GM21786 (cell line): ENCODE measurements around the gene SPTBN1.

Experiments
- ATAC-seq: cut with Tn5 transposase; IDR thresholded peaks from one replicate; pipeline ENCODE4 v1.9.1; 2021; ENCODE audit not compliant: unreplicated experiment

The SPTBN1 gene

DNA sequence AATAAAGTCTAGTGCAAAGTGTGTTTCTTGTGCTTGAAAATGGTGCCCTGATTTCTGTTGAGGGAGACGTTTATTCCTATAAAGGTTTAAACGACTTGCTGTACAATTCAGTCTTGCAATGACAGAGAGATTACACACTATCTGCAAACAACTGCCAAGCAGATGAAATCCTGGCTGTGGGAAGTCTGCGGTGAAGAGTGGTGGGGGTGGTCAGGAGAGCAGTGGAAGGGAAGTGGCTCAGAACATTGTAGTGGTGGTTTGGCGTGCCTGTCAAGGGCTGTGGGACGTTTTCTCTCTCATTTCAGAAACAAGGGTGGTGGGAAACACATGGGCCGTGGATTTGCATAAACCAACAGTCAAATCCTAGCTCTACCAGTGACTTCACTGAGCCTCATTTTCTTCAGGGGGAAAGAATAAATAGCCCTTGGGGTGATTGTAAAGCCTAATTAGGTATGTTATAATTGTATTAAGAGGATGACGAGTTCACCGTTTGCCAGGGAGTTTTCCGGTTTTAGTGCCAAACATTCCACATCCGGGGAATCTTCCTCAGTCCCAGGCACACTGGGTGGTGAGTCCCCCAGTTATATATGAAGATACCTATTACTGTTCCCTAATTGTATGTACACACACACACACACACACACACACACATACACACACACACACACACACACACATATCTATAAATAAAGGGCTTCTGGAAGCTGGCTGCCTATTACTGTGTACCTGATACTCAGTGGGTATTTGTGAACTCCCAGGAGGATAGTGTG lies 115.0 kb downstream of the SPTBN1 start:
- ATAC-seq: peak; percentile 61

DNA sequence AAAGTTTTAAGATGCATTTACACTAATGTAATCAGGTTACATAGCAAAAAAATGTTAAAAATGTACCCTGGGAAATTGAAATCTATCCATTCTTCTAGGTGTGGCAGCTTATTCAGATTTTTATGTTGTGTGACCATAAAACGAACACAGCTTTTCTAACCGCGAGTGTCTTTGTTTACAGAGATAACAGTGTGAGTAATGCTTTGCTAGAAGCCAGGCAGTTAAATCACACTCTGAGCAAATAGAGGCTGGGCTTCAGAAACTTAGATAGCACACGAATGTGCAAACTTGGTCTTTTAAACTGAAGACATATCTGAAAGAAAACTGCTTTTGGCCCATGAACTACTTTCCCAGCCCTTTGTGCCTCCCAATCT lies 116.1 kb downstream of the SPTBN1 start:
- no peak for ATAC-seq

DNA sequence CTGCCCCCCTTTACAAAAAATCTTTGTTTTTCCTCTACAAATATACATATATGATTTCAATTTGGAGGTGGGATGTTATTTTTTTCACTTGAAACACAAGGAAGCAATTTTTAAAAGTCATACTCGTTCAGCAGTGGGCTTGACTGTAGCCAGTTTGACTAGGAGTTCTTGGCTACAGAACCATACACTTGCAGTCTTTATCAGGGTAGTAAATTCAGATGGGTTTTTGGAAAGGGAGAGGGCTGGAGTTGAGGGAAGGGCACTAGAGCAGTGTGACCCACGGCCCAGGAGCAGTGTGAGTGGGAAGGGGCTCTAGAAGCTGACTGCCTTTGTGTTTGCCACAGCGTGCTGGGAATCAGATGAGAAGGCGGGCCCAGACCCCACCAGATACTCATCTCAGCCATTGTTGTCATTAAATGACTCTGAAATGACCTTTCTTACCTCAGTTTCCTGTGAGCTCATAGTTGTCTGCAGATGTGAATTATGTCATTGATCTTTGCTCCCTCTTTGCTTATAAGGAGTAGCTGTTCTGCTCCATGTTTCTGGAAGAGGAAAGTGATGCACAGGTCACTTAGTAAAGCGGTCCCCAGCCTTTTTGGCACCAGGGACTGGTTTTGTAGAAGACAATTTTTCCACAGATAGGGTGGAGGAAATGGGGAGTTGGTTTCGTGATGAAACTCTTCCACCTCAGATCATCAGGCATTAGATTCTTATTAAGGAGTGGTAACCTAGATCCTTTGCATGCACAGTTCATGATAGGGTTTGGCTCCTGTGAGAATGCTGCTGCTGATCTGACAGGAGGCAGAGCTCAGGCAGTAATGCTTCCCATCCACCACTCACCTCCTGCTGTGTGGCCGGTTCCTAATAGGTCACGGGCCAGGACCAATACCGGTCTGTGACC lies 116.8 kb downstream of the SPTBN1 start:
- no peak for ATAC-seq

DNA sequence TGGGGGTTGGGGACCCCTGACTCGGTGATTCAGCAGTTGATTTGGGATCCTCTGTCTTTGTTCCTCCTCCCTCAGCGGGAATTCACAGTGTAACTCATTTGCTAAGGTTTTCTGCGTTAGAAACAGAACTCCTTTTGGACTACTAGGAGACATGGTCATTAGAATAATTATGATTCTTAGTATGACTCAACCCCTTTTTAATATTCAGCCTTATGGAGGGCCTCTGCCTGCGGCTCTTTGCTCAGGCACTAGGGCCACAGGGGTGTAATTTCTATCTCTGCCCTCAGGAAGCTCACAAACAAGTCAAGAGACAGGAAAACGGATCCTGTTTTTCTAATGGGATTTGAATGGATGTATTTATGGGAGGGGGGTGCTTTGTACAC lies 117.4 kb downstream of the SPTBN1 start:
- no peak for ATAC-seq

DNA sequence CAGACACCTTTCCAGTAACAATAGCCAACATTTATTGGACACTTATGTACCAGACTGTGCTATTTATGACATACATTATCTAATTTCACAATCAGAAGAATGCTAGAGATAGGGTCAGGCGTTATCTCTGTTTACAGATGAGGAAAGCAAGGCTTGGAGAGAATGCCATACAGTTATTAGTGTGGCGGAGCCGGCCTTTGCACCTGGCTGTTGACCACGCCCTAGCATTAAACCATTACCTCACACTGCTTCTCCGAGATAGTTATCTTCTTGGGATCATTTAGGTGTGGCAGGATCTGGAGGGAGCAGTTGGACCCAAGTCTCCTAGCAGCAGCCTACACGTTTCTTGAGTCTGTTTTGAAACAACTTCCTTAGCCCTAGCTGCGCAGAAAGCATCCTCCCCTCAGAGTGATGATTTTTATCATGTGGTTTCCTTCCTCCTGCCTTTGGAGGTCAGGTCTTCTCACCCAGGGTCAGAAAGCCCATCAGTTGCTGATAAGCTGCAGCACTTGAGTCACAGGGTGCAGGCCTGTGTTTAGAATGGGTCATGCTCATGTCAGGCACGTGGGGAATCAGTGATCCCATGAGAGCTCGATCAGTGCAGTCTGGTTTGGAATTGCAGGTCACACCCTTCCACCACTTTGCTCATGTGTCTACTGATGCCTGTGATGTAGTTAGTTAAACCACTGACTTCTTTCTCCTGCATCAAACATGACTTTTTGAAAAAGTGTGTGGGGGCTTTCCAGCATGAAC lies 118.2 kb downstream of the SPTBN1 start:
- ATAC-seq: peak; percentile 18

DNA sequence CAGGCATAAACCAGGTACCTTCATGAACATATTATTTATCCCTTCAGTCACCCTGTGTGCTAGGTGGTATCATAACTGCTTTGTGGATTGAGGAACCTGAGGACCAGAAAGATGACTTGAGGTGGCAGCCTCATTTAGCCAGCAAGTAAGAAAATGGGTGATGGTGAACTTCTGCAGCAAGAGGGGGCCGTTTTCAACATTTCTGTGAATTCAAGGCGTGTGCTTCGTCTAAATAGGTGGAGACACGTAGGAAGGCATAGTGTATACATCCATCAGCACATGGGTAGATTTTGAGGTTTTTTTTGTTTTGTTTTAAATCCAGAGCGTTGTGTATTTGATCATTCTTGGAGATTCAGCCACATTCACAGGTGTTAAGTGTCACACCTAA lies 118.7 kb downstream of the SPTBN1 start:
- ATAC-seq: no peak

DNA sequence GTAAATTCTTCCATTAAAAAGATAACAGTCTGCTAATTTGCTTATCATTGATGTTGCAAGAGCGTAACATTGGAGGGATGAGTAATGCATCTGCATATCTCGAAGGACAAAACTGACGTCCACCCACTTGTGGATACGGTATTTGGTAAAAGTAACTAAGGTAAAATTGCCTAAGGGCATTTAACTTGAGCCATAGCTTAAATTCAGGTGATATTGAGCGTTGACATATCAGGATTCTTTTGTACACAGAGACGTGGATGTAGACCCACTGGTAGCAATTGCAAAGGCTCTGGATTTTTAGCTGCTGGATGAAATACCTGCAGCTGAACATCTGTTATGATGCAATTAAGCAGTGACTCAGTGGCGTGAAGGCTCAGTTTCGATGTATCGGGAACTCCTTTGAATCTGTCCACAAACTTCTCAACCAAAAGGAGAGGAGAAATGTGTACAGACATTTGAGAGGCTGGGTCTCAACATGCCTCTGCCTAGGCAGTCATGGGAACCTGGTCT lies 119.3 kb downstream of the SPTBN1 start:
- ATAC-seq: no peak

DNA sequence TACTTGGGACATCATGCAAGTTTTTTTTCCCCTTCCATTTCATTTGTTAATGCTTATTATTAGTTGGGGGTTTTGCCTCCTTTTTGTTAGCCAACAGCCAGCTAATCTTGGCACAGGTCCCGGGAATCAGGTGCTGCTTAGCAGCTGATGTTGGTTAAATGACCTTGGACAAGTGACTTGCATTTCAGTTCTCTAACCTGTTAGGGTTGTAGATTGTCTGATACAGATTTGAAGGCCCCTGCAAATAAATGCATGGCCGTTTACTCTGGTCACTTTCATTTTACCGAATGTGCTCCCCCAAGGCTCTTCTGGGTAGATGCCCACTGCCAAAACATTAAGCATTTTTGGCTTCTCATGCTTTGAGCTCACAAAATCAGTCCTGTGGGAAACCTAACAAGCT lies 120.9 kb downstream of the SPTBN1 start:
- no peak for ATAC-seq

DNA sequence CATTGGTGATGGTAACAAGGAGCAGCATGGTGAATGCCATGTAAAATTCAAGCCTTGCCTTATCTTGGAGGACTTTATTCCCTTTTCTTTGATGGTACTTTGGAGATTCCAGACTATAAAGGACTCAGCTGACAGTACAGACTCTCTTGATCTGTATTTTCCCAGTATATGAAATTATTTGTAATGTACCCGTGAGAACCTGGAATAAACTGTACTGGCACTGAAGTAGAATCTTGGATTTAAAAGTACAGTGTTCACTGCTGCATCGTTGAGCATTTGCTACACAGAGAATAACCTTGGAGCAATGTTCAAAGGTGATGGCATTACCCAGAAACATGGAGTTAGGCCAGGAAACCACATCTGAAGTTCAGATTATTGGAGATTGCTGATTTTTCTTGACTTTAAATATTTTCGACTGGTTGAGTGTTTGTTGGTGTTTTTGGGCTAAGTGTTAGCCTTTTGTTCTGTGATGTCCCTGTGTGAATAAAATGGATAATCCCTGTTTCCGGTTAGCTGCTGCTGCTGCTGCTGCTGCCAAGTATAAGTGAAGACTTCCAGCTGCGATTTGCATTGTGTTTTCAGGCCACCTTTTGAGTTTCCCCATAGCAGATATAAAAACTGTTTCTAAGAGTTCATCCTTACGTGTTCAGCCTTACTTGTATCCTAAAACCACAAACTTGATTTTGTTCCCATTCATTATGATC lies 122.0 kb downstream of the SPTBN1 start:
- no peak for ATAC-seq

DNA sequence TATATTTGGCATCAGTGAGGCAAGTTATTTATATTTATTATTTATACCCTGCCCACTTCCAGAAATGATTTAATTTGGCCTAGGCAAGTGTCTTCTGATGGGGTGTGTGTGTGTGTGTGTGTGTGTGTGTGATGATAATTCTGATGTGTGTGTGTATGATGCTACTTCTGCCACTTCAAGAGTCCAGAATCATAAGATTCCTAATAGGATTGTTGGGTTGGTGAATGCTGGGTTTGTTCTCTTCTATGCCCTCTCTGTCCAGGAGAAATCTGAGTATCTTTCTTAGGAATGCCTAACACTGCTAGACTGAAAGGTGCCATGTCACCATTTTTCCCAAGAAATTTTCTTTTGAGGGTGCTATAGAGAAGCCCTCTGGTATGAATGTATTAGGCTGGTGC lies 122.5 kb downstream of the SPTBN1 start:
- ATAC-seq: no peak

DNA sequence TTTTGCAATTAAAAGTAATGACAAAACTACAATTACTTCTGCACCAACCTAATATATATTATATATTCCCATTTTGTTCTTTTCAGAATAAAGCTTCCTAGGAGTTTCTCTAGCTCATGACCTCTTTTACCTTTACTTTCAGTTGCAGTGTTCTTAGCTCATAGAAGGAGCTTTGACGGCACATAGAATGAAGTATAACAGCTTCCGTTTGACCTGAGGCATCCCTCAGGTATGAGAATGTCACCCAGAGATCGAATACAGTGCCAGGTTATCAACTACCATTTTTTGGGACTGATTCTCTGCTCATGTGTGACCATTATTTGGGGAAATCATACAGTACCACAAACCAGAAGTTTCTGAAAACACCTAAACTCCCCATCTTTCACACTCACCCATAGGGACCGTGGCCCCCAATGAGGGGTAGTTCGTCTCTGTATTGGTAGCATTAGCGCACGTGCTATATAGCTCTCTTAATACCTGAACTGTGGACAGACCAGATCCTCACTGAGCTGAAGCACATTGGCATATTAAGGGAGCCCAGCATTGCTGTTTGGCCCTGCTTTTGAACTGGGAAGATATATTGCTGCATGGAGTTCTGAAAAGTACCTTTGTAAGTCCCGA lies 123.0 kb downstream of the SPTBN1 start:
- ATAC-seq: no peak

DNA sequence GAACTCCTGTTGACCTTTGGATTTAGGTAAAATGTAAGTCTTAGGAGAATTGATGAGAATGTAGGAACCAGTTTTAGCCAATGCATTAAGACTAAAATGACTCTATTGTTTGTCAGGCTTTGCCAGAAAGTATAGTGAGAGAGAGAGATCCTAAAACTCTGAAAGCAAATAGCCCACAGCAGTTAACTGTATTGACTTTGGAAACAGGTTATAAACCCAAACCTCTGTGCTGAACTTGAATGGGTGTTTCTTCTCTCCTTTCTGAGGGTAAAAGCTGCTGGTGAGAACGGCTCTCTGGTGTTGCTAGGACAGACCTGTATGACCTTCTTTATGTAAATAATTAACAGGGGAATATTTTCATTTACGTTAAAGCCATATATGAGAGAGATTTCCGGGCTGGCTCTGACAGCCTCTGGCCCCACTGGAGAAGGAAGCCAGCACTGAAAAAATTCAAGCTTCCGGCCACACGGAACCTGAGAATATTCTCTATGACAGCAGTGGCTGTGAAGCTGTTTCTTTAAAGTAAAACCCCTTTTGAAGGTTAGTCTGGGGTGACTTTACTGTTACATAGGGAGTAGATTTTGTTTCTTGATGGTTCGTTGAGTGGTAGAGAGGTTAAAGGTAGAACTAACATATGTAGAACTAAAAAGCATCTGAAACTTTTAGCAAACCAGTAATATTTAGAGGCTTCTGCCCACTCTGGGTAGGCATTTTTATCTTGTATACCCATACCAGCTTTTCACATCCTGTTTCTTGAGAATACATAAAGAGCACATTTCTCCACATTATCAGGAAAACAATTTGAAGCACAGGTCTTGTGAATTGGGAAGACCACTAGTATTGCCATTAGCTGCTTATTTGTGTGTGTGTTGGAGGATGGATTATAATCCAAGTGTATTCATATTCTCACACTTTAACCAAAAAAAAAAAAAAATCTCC lies 123.8 kb downstream of the SPTBN1 start:
- peak; percentile 88 for ATAC-seq

DNA sequence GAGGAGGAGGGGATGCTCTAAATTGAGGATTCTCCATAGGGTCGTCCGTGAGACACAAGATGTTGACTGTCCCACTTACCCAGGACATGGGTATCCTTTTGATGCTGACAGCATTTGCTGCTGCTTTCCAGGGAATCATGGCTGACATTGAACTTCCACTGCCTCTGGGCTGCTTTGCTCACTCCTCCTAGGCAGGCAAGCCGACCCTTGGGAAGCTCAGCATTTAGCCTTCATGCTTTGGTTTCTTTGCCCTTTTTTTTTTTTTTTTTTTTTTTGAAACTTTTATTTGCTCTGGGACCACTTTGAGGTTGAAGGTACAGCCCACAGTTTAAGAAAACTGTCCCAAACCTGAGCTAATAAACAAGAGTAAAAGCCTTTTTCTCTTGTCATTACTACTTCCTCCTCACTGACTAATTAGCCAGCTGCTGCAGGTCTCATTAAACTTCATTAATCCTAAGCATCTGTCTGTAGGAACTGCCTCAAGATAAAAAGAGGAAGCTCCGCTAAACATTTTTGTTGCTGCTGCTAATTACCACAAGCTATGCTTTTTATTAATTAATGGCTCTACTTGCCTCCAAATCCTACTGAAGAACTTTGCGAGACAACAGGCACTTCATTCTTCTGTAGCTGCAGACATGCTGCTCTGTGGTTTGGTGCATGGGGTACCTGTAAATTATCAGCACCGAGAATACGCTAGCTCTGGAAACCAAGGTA lies 125.4 kb downstream of the SPTBN1 start:
- ATAC-seq: no peak

DNA sequence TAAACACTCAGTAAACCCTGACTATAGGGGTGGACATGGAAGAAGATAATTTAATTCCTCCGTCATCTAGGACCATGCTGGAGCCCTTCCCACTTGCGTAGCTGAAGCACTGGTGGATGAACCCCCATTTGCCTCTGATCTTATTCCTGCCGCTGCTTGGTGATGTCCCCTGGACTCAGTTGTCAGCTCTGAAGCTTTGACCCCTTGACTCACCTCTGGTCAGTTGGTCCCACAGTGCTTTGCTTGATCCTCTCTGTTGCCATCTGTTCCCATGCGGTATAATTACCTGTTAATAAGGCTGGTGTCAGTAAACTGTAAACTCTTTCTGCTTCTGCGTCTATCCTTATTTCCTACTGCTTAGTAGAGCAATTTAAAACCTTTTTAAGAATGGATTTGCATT lies 126.9 kb downstream of the SPTBN1 start:
- ATAC-seq: no peak

DNA sequence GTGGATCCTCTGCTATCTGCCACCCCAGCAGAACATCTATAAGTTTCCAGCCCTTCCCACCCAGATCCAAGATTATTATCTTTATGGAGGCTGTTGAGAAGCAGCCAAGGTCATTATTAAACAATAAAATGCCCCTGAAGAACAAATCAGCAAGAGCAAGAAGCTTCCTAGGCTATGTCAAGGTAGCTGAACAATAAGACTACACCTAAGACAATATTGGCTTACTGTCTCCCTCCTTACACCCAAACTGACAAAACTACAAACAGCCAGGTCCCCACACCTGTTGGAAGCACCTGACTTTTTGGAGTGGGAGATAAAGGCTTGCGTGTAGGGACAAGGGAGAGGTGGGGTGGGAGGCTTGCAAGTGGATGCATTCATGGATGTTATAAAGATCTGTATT lies 128.5 kb downstream of the SPTBN1 start:
- ATAC-seq: no peak

DNA sequence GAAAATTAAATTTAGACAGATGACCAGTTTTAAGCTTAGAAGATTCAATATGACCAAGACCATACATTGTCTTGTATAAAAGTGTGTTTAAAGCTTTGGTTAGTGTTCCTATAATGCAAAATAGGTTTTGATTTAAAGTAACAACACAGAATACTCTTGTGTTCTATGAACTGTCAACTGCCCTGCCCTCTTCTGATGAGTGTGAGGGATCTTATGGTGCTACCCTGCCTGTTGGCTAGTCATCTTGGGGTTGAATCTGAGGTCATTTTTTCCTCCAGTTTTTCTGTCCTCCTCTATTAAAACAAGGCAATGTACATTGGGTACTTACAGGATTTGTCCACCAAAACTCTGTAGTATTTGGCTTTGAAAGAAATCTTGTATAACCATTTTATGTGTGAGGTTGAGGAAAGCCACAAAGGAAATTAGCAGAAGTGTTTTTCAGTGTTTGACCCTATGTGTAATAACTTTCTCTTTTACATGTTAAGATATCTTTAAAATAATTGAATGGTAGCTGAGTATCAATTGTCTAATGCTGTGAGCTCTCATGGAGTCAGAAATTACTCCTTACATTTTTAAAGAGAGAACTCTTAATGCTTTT lies 129.1 kb downstream of the SPTBN1 start:
- ATAC-seq: no peak

DNA sequence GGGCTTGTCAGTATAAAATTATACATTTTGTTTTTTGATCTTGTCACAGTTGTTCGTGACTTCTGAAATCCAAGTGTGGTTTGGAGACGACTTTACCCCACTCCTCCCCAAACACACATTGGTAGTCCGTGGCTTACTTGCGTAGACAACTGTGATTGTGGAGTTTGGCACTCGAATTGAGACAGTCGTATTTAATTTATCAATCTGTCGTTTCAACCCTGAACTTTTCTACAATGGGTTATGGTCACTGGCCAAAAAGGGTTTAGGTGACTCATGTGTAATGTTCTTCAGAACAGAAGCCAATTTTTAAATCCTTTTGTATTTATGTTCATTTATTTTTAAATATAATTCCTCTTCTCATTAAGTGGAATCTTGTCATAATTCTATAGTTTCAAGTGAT lies 129.9 kb downstream of the SPTBN1 start:
- ATAC-seq: no peak

DNA sequence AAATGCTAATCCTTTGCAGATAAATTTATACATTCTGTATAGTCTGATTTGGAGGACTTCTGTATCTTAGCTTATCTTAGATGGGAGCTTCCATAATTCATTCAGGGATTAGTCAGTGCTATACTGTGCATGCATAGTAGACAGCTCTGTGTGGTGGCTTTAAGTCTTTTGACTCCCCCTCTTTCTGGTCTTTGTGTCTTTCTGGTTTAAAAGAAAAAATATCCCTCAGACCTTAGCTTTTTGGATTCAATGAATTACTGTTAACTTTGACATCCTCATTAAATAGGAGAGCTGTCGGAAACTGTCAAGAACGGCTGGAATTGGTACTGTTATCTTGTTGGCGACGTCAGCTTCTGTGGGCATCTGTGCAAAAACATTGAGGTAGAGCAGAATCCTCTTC lies 130.4 kb downstream of the SPTBN1 start:
- ATAC-seq: no peak
